GM15510 (cell line): ENCODE measurements around the gene SYTL2.

Experiments
- POLR2A ChIP-seq: IDR thresholded peaks from 3 replicates; pipeline ENCODE4 v1.6.1; 2011; ENCODE audit warnings: borderline replicate concordance; ENCODE audit not compliant: insufficient read length; ENCODE audit errors: extremely low read depth

SYTL2 gene

DNA sequence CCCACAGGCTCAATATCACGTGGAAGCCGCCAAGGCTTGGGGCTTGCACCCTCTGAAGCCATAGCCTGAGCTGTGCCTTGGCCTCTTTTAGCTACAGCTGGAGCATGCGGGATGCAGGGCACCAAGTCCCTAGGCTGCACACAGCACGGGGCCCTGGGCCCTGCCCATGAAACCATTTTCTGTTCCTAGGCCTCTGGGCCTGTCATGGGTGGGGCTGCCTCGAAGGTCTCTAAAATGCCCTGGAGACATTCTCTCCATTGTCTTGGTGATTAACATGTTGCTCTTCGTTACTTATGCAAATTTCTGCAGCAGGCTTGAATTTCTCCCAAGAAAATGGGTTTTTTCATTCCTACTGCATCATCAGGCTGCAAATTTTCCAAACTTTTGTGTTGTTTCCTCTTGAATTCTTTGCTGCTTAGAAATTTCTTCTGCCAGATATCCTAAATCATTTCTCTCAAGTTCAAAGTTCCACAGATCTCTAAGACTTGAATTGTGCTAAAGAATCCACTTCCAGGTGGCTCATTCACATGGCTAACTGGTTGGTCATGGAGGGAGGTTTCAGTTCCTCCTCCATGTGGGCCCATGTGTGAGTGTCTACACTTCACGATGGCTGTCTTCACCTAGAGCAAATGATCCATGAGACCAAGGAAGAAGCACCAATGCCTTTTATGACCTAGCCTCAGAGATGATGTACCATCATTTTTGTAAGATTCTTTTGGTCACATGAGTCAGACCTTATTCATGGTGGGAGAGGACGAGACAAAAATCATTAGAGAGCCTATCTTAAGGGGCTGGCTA is 138.6 kb downstream of the SYTL2 start:
- no peak for TF ChIP-seq POLR2A

DNA sequence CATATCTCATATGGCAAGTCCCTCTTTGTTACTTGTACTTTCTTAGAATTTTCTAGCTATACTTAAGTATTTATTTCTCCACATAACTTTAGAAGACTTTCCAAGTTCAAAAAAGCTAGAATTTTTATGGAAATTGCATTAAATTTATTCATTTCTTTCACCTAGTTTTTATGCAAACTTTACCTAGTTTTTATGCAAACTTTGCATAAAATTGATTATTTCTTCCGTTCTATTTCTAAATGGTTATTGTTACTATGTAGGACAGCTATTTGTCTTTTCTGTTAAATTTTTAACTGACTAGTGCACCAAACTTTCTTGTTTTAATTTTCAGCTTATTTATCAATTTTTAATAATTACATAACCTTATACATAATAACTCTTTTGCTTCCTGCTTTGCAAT is 142.8 kb downstream of the SYTL2 start:
- no peak for TF ChIP-seq POLR2A

DNA sequence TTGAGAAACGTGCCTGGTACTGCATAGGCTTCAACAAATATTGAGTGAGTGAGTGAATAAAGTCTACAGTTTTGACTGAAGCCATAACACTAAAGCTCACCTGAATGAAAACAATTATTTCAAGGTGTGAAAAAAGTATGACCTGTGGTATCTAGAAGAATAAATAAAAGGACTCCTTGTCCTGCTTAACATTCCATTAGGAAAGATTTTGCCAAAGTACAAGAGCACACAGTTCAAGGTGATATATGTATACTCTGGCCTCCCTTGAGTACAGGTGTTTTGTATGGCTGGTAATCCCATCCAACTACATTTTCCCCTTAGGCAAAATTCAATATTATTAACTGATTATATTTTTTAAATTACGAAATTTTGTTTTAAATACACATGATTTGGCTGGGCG is 144.3 kb downstream of the SYTL2 start:
- TF ChIP-seq POLR2A: no peak

- no peak for TF ChIP-seq POLR2A
Measured at GRCh38 chr11:85665733-85666132, 145.2 kb downstream of the SYTL2 start.

GRCh38 chr11:85664615-85665481 is 146.1 kb downstream of the SYTL2 start, which contains the start of gene CREBZF:
Gene CREBZF (minus strand): TSS chr11:85665129. CDS start chr11:85664875, 254 bp downstream.
- peak; percentile 94 for TF ChIP-seq POLR2A

GRCh38 chr11:85663753-85664614 is 147.0 kb downstream of the SYTL2 start:
- TF ChIP-seq POLR2A: peak; percentile 46

DNA sequence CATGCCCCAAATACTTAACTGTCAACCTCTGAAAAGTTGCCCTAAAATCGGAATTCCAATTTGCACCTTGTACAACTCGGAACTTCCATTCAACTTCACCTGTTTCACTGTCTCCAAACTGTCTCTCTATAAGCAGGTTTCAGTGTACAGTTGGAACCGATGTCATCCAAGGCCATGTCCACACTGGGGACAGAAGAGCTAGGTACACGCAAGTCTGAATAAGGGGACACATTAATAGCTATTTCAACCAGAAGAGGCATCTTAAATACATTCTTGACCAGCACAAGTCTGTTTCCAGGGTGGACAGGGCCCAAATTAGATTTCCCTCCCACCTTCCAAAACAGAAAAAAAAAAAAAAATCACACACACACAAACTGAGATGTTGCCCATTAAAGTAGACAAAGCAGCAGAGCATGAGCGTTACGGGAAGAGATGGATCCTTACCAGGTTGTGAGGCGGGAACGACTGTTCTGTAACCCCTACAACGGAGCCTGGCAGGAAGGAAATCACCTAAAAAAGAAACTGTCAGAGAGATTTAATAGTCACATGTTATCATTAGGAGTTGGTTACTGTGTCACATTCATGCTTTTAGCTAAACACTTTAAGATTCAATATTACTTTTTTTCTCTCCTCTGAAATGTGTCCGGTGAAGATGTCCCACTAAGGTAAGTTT is 147.7 kb downstream of the SYTL2 start:
- TF ChIP-seq POLR2A: no peak

DNA sequence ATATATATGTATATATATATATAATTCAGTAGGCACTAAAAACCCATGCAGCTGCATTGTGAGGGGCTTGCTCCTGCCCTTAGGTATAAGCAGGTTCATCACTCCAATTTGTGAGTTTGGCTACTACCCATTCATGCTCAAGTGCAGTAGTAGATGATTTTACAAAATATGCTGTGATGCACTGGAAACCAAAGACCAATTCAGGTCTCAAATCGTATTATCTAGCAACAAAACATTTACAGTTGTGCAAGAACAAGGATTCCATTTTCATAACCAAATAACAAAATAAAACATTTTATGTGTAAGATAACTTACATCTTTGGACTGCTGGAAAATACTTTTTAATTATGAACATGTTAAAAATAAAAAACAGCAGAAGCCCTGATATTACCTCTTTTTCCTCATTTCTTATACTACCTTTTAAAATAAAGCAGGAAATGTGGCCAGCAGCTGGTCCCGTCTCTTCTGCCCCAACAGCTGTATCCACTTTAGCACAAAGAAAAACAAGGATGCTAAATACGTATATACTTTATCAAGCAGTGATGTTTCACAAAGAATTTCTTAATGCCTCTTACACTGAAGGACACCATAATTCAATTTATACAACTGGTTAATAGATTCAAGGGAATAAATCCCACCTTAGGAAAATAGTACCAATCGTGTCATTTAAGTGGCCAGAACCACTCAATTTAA is 148.8 kb downstream of the SYTL2 start:
- no peak for TF ChIP-seq POLR2A

GRCh38 chr11:85658180-85658579 is 152.8 kb downstream of the SYTL2 start:
- no peak for TF ChIP-seq POLR2A

GRCh38 chr11:85656777-85657176 is 154.2 kb downstream of the SYTL2 start:
- no peak for TF ChIP-seq POLR2A

DNA sequence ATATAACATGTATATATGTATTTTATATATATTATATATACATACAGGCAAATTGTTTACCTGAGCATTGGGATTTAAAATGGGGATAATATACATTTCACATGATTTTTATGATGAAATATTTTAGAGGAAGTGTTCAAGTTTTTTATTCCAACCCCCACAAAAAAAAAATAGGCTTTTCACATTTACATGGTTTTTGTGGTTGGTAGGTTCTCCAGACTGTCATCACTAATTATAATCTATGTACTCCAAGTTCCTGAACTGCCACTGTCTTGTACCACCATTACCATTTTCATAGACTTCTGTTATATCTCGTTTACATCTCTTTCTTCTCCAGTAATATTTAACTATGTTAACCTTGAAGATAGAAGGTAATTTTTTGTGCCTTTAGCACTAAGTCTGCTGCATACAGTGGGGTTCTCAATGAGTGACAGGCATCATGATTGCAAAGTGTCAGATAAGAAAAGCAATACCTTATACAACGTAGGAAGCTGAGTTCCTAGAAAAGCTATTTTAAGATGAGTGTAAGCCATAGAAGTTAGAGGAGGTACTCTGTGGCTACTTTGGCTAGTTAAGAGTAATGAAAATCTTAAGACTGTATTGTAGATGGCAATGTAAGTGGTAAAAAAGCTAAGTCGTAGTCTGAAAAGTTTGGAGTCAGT is 158.0 kb downstream of the SYTL2 start:
- no peak for TF ChIP-seq POLR2A

DNA sequence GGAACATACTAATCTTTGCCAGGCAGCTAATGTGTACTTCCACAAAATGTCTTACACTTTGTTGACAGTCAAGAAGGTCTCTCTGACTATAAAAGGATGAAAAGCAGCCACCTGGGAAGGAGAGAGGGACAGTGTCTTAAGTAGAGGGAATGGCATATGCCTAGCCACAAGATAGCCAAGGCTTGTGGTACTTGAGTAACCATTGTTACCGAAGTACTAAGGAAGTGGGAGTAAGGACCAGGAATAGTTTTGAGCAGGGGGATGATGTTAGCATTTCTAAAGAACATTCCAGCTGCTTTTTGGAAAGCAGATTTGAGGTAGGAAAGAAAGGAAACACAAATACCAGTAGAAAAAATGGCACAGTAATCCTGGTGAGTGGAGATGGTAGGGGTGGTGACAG is 159.8 kb downstream of the SYTL2 start:
- TF ChIP-seq POLR2A: no peak
